Measurements from ENCODE around the gene SYF2. TPM values are rescaled to one million over a fixed set of nuclear protein-coding genes. Genes with fewer than 3 reads are reported as not detected.

SYF2 gene
- total and polyA plus RNA-seq, 2 of the 4 experiments (the other 2 are of a cell fraction) = 8.6 to 19.5 TPM

DNA sequence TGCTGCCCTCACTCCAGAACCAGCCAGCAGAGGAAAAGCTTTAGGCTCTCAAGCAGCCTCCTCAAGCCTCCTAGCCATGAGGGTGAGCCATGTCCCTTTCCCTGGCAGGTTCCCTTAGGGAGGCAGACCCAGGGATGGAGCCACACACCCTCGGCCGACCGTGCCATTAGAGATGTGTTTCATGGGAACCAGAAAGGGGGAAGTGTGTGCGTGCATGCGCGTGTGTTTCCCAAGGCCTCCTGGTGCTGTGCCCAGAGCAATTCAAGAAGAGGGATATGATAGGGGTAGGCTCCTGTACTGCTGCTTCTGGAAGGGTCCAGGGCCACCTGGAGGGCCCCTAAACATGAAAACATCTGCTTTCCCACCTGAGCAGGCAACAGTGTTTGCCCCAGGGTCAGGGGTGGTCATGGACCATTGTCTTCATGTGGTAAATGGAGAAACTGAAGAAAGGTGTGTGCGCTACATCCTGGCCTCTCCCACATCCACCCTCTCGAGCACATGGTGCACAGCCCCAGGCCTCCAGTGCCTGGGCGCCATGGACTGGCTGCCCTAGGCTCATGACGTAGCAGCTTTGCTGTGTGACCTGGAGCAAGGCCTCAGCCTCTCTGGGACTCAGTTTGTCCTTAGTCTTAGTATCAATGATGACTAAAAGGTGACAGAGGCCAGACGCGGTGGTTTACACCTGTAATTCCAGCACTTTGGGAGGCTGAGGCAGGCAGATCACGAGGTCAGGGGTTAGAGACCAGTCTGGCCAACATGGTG lies 48.1 kb downstream of the SYF2 start:
- Histone ChIP-seq H2BK15ac (ENCODE audit: low read depth, low read length) (no peak overlapping the region), H4K5ac (ENCODE audit: low read depth, low read length) (no peak overlapping the region), H3K9me1 (ENCODE audit: insufficient read depth, low read length) (no peaks in the 10 kb centered on the region), H2BK5ac (ENCODE audit: low read depth, low read length, poor library complexity, severe bottlenecking) (no peak overlapping the region), H3K4me3 (ENCODE audit: insufficient read depth, low read depth, low read length) (no peak overlapping the region), H3K56ac (ENCODE audit: extremely low read depth, insufficient read depth, low read length) (no peak overlapping the region), H3K9ac (ENCODE audit: low read depth, low read length) (no peak overlapping the region), H3K23ac (ENCODE audit: low read depth, low read length) (no peak overlapping the region), H3K18ac (ENCODE audit: low read depth, low read length) (no peak overlapping the region), H2AK5ac (ENCODE audit: low read depth, low read length) (no peak overlapping the region), H3K14ac (replicated peaks; ENCODE audit: low read depth, low read length) (no peak overlapping the region), H4K91ac (ENCODE audit: insufficient read depth, low read depth, low read length) (no peak overlapping the region), H4K8ac (ENCODE audit: low read depth in 2 of 2, low read length in 2 of 2) (no peak overlapping the region), H2AK9ac (replicated peaks; ENCODE audit: low read depth, low read length, poor library complexity) (no peak overlapping the region), H2BK20ac (ENCODE audit: low read depth, low read length) (no peak overlapping the region), H4K20me1 (ENCODE audit: insufficient read depth, low read length) (no peaks in the 10 kb centered on the region), H3K4ac (ENCODE audit: low read depth, low read length) (no peak overlapping the region), H3K36me3 (ENCODE audit: control insufficient read depth, insufficient read depth, low read length) (no peaks in the 10 kb centered on the region), H3K4me1 (ENCODE audit: control insufficient read depth, insufficient read depth, low read length) (peaks cover 2% of the 10 kb centered on the region; the same call in 1 of the 2 replicates), H2AFZ (replicated peaks; ENCODE audit: low read length, poor library complexity) (peak overlapping the region; percentile 11), H3K4me2 (ENCODE audit: low read depth, low read length) (no peak overlapping the region), H2BK120ac (ENCODE audit: low read depth, low read length) (no peak overlapping the region), H3K9me3 (ENCODE audit: control insufficient read depth, insufficient read depth, low read length) (no peaks in the 10 kb centered on the region), H3K27ac (ENCODE audit: insufficient read depth, low read length) (no peak overlapping the region), H3K79me1 (ENCODE audit: low read depth in 1 of 2, low read length in 2 of 2) (no peaks in the 10 kb centered on the region), H3K27me3 (ENCODE audit: control insufficient read depth, insufficient read depth, low read length) (peaks cover 17% of the 10 kb centered on the region)
- intact Hi-C loops (cut with micrococcal nuclease) (no loop called here), dilution Hi-C loops (cut with HindIII; ENCODE audit: low sequenced_read_pairs, unreplicated experiment) (no loop called here), in situ Hi-C loops (cut with MboI; ENCODE audit: low sequenced_read_pairs) (no loop called here)
- WGBS, 2 experiments (ENCODE audit: extremely low coverage in 2 of 2, insufficient read length in 1 of 2) = 100% methylated on average over 1 of the region's 13 CpGs; no CpG with 5 or more reads in 1 of the 2 experiments
- DNase-seq (no peak), ATAC-seq (ENCODE audit: low read depth) (no peak)
- POLR2A ChIA-PET (ENCODE audit: unreplicated experiment) = no interaction called here
- no TSS peak for BruUV-seq (replicated peaks)
- TF ChIP-seq, protein P1, sequence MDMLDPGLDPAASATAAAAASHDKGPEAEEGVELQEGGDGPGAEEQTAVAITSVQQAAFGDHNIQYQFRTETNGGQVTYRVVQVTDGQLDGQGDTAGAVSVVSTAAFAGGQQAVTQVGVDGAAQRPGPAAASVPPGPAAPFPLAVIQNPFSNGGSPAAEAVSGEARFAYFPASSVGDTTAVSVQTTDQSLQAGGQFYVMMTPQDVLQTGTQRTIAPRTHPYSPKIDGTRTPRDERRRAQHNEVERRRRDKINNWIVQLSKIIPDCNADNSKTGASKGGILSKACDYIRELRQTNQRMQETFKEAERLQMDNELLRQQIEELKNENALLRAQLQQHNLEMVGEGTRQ (IDR thresholded peaks at IDR 0.05; ENCODE audit: low read depth, low read length) = no peak
- TF ChIP-seq RAD21 (IDR thresholded peaks at IDR 0.05; ENCODE audit: low read length) (no peak), CEBPB (IDR thresholded peaks at IDR 0.05; ENCODE audit: low read depth, low read length) (no peak), POLR2A (IDR thresholded peaks at IDR 0.05; ENCODE audit: low read depth, low read length) (no peak), MXI1 (IDR thresholded peaks at IDR 0.05; ENCODE audit: borderline replicate concordance, low read depth, low read length) (no peak), RCOR1 (IDR thresholded peaks at IDR 0.05; ENCODE audit: insufficient replicate concordance, low read length) (no peak), MAZ (IDR thresholded peaks at IDR 0.05; ENCODE audit: borderline replicate concordance, low read depth, low read length) (no peak), BHLHE40 (IDR thresholded peaks at IDR 0.05; ENCODE audit: low read depth, low read length) (no peak)
- TF ChIP-seq, protein P2, sequence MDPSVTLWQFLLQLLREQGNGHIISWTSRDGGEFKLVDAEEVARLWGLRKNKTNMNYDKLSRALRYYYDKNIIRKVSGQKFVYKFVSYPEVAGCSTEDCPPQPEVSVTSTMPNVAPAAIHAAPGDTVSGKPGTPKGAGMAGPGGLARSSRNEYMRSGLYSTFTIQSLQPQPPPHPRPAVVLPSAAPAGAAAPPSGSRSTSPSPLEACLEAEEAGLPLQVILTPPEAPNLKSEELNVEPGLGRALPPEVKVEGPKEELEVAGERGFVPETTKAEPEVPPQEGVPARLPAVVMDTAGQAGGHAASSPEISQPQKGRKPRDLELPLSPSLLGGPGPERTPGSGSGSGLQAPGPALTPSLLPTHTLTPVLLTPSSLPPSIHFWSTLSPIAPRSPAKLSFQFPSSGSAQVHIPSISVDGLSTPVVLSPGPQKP (IDR thresholded peaks at IDR 0.05; ENCODE audit: borderline replicate concordance, low read depth, low read length) = no peak
- CTCF ChIA-PET = no interaction called here
